Mesenchymal stem cell (in vitro differentiated cells and primary cell): Measurements from ENCODE around the gene OR5A1.

Source experiments
- DNase-seq: peaks from one replicate; pipeline ENCODE4 v3.0.0-alpha.2; 2013
- H2AFZ ChIP-seq: one replicate; pipeline ENCODE4 v1.6.1; 2013; ENCODE audit warnings: low read depth, mild to moderate bottlenecking, control low read depth, inconsistent platforms, low read length, moderate library complexity
- H2AK5ac ChIP-seq: 2 replicates; pipeline ENCODE4 v1.6.1; 2013; ENCODE audit warnings: low read length, moderate library complexity, mild to moderate bottlenecking, inconsistent platforms; ENCODE audit not compliant: severe bottlenecking
- H2BK120ac ChIP-seq: one replicate; pipeline ENCODE4 v1.6.1; 2013; ENCODE audit warnings: low read depth, mild to moderate bottlenecking, inconsistent platforms, low read length, moderate library complexity
- H2BK12ac ChIP-seq, 2 experiments: one replicate each; pipeline ENCODE4 v1.6.1; 2013; ENCODE audit warnings: inconsistent platforms in 2 of 2, low read length in 2 of 2, mild to moderate bottlenecking in 2 of 2, moderate library complexity in 2 of 2, control low read depth in 1 of 2
- H2BK15ac ChIP-seq: one replicate; pipeline ENCODE4 v1.6.1; 2013; ENCODE audit warnings: mild to moderate bottlenecking, low read depth, inconsistent platforms; ENCODE audit not compliant: poor library complexity, severe bottlenecking
- H2BK5ac ChIP-seq: 2 replicates; pipeline ENCODE4 v1.6.1; 2013; ENCODE audit warnings: low read depth, mild to moderate bottlenecking, low read length, control low read depth, inconsistent platforms; ENCODE audit not compliant: poor library complexity, severe bottlenecking
- H3K14ac ChIP-seq, 2 experiments: one replicate each; pipeline ENCODE4 v1.6.1; 2013; ENCODE audit warnings: inconsistent platforms in 2 of 2, low read length in 2 of 2, control low read depth in 1 of 2, mild to moderate bottlenecking in 1 of 2, moderate library complexity in 1 of 2
- H3K18ac ChIP-seq, 2 experiments: one replicate each; pipeline ENCODE4 v1.6.1; 2013; ENCODE audit warnings: inconsistent platforms in 2 of 2, low read length in 2 of 2, control low read depth in 1 of 2, low read depth in 1 of 2, mild to moderate bottlenecking in 1 of 2
- H3K23ac ChIP-seq, 2 experiments: one replicate each; pipeline ENCODE4 v1.6.1; 2013; ENCODE audit warnings: inconsistent platforms in 2 of 2, low read length in 2 of 2, mild to moderate bottlenecking in 2 of 2, moderate library complexity in 2 of 2, control low read depth in 1 of 2
- H3K27ac ChIP-seq: 2 replicates; pipeline ENCODE4 v1.5.1; 2013; ENCODE audit warnings: mild to moderate bottlenecking, moderate library complexity, low read length, control low read depth, inconsistent platforms; ENCODE audit not compliant: poor library complexity, severe bottlenecking
- H3K27me3 ChIP-seq, 2 experiments: 2 replicates each; pipeline versions ENCODE4 v1.6.1 to v1.7.0; 2013; ENCODE audit warnings: low read length in 2 of 2, mild to moderate bottlenecking in 2 of 2, moderate library complexity in 2 of 2, control low read depth in 1 of 2, inconsistent platforms in 1 of 2; ENCODE audit not compliant: control insufficient read depth in 1 of 2, insufficient read depth in 1 of 2
- H3K36me3 ChIP-seq, 2 experiments: 2 replicates each; pipeline versions ENCODE4 v1.6.1 to v1.7.0; 2013; ENCODE audit warnings: low read length in 2 of 2, control low read depth in 1 of 2, inconsistent platforms in 1 of 2, low read depth in 1 of 2, mild to moderate bottlenecking in 1 of 2; ENCODE audit not compliant: insufficient read depth in 2 of 2, control insufficient read depth in 1 of 2
- H3K4ac ChIP-seq, 2 experiments: one replicate each; pipeline ENCODE4 v1.6.1; 2013; ENCODE audit warnings: inconsistent platforms in 2 of 2, low read length in 2 of 2, mild to moderate bottlenecking in 2 of 2, moderate library complexity in 2 of 2, control low read depth in 1 of 2, low read depth in 1 of 2
- H3K4me1 ChIP-seq: 2 replicates; pipeline ENCODE4 v1.6.1; 2013; ENCODE audit warnings: low read depth, low read length, control low read depth; ENCODE audit not compliant: control insufficient read depth, insufficient read depth
- H3K4me2 ChIP-seq: 2 replicates; pipeline ENCODE4 v1.6.1; 2013; ENCODE audit warnings: low read length, mild to moderate bottlenecking, inconsistent platforms; ENCODE audit not compliant: poor library complexity, severe bottlenecking
- H3K4me3 ChIP-seq, 2 experiments: 2 replicates each; pipeline versions ENCODE4 v1.5.1 to v1.7.0; 2013; ENCODE audit warnings: low read length in 2 of 2, mild to moderate bottlenecking in 2 of 2, control low read depth in 1 of 2, low read depth in 1 of 2; ENCODE audit not compliant: insufficient read depth in 1 of 2
- H3K79me1 ChIP-seq: replicated peaks from 2 replicates; pipeline ENCODE4 v1.6.1; 2013; ENCODE audit warnings: mild to moderate bottlenecking, control low read depth, low read length, inconsistent platforms; ENCODE audit not compliant: poor library complexity, severe bottlenecking
- H3K9ac ChIP-seq: 2 replicates; pipeline ENCODE4 v1.7.0; 2013; ENCODE audit warnings: mild to moderate bottlenecking, low read length, moderate library complexity
- H3K9me3 ChIP-seq: 2 replicates; pipeline ENCODE4 v1.7.0; 2013; ENCODE audit warnings: mild to moderate bottlenecking, low read length; ENCODE audit not compliant: control insufficient read depth
- H4K8ac ChIP-seq: one replicate; pipeline ENCODE4 v1.6.1; 2013; ENCODE audit warnings: inconsistent platforms, mild to moderate bottlenecking, low read length, moderate library complexity
- H4K91ac ChIP-seq: one replicate; pipeline ENCODE4 v1.6.1; 2013; ENCODE audit warnings: mild to moderate bottlenecking, low read length, inconsistent platforms
- WGBS: methylation state at CpG from one replicate; pipeline ENCODE4 v1.1.7; 2013; ENCODE audit warnings: mixed read lengths; 5-methylcytosine and 5-hydroxymethylcytosine counted together

OR5A1 gene

GRCh38 chr11:59463190-59463641, 26.9 kb downstream of the OR5A1 start:
- H3K4me3 ChIP-seq = peak overlapping the region in 1 of 2 experiments; percentile 59
- no peak overlapping the region for H2AK5ac ChIP-seq
- 62% methylated on average over 5 of the region's 5 CpGs for WGBS
- H3K9ac ChIP-seq = peak overlapping the region; percentile 36
- no peaks in the 10 kb centered on the region for H3K4me1 ChIP-seq
- no peaks in the 10 kb centered on the region for H3K9me3 ChIP-seq
- H2BK120ac ChIP-seq = no peak overlapping the region
- H3K27me3 ChIP-seq = no peaks in the 10 kb centered on the region
- H3K23ac ChIP-seq = no peak overlapping the region
- no peak overlapping the region for H3K4ac ChIP-seq
- no peaks in the 10 kb centered on the region for H3K36me3 ChIP-seq
- H3K27ac ChIP-seq = no peak overlapping the region
- no peak for DNase-seq
- no peak overlapping the region for H4K91ac ChIP-seq
- H3K14ac ChIP-seq = no peak overlapping the region
- no peak overlapping the region for H2BK12ac ChIP-seq
- H3K79me1 ChIP-seq = no peaks in the 10 kb centered on the region
- no peak overlapping the region for H2BK15ac ChIP-seq
- no peak overlapping the region for H4K8ac ChIP-seq
- H2BK5ac ChIP-seq = no peak overlapping the region
- no peak overlapping the region for H2AFZ ChIP-seq
- no peak overlapping the region for H3K18ac ChIP-seq
- H3K4me2 ChIP-seq = no peak overlapping the region

GRCh38 chr11:59473015-59473414, 36.7 kb downstream of the OR5A1 start, which contains the start of gene OR4D10:
OR4D10 (plus strand) TSS chr11:59473315; CDS start chr11:59477430, 4,115 bp downstream.
- Histone ChIP-seq H2AK5ac (no peak within 1 kb of the TSS), H2AFZ (no peak within 1 kb of the TSS), H3K23ac (no peak within 1 kb of the TSS), H2BK120ac (no peak within 1 kb of the TSS), H2BK15ac (no peak within 1 kb of the TSS), H4K91ac (no peak within 1 kb of the TSS), H3K9ac (no peak within 1 kb of the TSS), H3K4ac (no peak within 1 kb of the TSS), H3K4me2 (no peak within 1 kb of the TSS), H3K79me1 (no peaks in the 10 kb centered on the region), H3K4me1 (no peaks in the 10 kb centered on the region), H3K4me3 (no peak within 1 kb of the TSS), H3K18ac (no peak within 1 kb of the TSS), H3K27me3 (no peaks in the 10 kb centered on the region), H4K8ac (no peak within 1 kb of the TSS), H3K14ac (no peak within 1 kb of the TSS), H2BK12ac (no peak within 1 kb of the TSS), H3K36me3 (no peaks in the 10 kb centered on the region), H2BK5ac (no peak within 1 kb of the TSS), H3K27ac (no peak within 1 kb of the TSS), H3K9me3 (no peaks in the 10 kb centered on the region)
- DNase-seq = no peak

DNA sequence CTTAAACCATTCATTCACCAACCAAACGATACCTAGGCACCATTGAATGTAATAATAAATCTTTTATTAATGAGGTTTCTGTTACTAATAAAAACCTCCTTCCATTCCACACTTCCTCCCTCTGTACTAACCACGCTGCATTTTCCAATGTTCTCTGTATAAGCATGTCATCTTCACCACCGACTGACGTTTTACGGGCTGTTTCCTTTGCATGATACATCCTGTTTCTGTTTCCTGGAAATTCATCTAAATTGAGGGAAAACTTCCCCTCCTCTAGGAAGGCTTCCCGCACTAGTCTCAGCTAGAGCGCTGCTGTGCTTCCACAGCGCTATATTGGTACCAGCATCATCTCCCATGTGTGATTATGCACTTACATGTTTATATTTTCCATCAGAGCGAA, 38.9 kb downstream of the OR5A1 start:
- Histone ChIP-seq H3K23ac (no peak overlapping the region), H3K27ac (no peak overlapping the region), H3K4me1 (no peaks in the 10 kb centered on the region), H2AK5ac (no peak overlapping the region), H3K4ac (no peak overlapping the region), H3K79me1 (no peaks in the 10 kb centered on the region), H3K14ac (no peak overlapping the region), H3K36me3 (no peaks in the 10 kb centered on the region), H2BK120ac (no peak overlapping the region), H2BK12ac (no peak overlapping the region), H4K8ac (no peak overlapping the region), H2BK15ac (no peak overlapping the region), H2BK5ac (no peak overlapping the region), H3K18ac (no peak overlapping the region), H3K4me3 (no peak overlapping the region), H3K9me3 (no peaks in the 10 kb centered on the region), H4K91ac (no peak overlapping the region), H3K27me3 (no peaks in the 10 kb centered on the region), H2AFZ (no peak overlapping the region), H3K4me2 (no peak overlapping the region), H3K9ac (no peak overlapping the region)
- no peak for DNase-seq
- 89% methylated on average over 6 of the region's 9 CpGs for WGBS

DNA sequence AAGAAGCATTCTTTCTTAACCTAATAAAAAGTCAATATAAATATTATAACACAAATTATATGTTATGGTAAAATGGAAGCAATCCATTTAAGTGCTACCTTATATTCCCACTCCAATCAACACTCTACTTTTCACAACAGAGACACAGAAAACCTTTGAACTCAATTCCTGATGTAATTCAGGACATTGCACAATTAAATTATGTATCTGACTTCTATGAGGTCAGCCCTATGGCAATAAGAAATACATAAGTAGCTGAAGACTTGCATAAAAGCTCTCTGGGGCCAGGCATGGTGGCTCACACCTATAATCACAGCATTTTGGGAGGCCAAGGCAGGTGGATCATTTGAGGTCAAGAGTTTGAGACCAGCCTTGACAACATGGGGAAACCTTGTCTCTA, 43.6 kb downstream of the OR5A1 start:
- Histone ChIP-seq H3K4me3 (no peak overlapping the region), H2AK5ac (no peak overlapping the region), H2BK120ac (no peak overlapping the region), H2BK15ac (no peak overlapping the region), H3K27me3 (no peaks in the 10 kb centered on the region), H3K4ac (no peak overlapping the region), H3K4me2 (no peak overlapping the region), H3K23ac (no peak overlapping the region), H3K18ac (no peak overlapping the region), H2AFZ (no peak overlapping the region), H3K36me3 (no peaks in the 10 kb centered on the region), H3K4me1 (no peaks in the 10 kb centered on the region), H2BK5ac (no peak overlapping the region), H3K9me3 (no peaks in the 10 kb centered on the region), H3K14ac (no peak overlapping the region), H3K9ac (no peak overlapping the region), H4K91ac (no peak overlapping the region), H4K8ac (no peak overlapping the region), H3K27ac (no peak overlapping the region), H2BK12ac (no peak overlapping the region), H3K79me1 (no peaks in the 10 kb centered on the region)
- DNase-seq = no peak
